ENCODE measurements around the gene MRGPRX1. TPM values are rescaled to one million over a fixed set of nuclear protein-coding genes. Genes with fewer than 3 reads are reported as not detected.

Gene MRGPRX1
- total RNA-seq (ENCODE audit: unreplicated experiment): not detected
- long read RNA-seq: 0 reads

- H3K9me3 Mint-ChIP-seq (ENCODE audit: unreplicated experiment): no peaks in the 10 kb centered on the region
- no peak for DNase-seq (ENCODE audit: low spot score)
- no peak within 1 kb of the TSS for H3K4me3 Mint-ChIP-seq (ENCODE audit: unreplicated experiment)
- H3K27ac Mint-ChIP-seq (ENCODE audit: unreplicated experiment): no peak within 1 kb of the TSS
- H3K4me1 Mint-ChIP-seq (ENCODE audit: unreplicated experiment): peaks cover 5% of the 10 kb centered on the region
- no peaks in the 10 kb centered on the region for H3K36me3 Mint-ChIP-seq (ENCODE audit: low read depth, unreplicated experiment)
- no peaks in the 10 kb centered on the region for H3K27me3 Mint-ChIP-seq (ENCODE audit: unreplicated experiment)
- TF ChIP-seq CTCF (IDR thresholded peaks at IDR 0.05; ENCODE audit: unreplicated experiment): no peak
These were observed at the start of gene MRGPRX1 for GRCh38 chr11:18939314-18939713. Gene MRGPRX1, minus strand, starts transcription at chr11:18939414. Its CDS starts 4,630 bp downstream, at chr11:18934784.

GRCh38 chr11:18987454-18988231 is 48.4 kb upstream of the MRGPRX1 start:
- Mint-ChIP-seq H3K4me1 (ENCODE audit: unreplicated experiment) (no peaks in the 10 kb centered on the region), H3K27me3 (ENCODE audit: unreplicated experiment) (no peaks in the 10 kb centered on the region), H3K27ac (ENCODE audit: unreplicated experiment) (no peak overlapping the region), H3K36me3 (ENCODE audit: low read depth, unreplicated experiment) (no peaks in the 10 kb centered on the region), H3K9me3 (ENCODE audit: unreplicated experiment) (no peaks in the 10 kb centered on the region), H3K4me3 (ENCODE audit: unreplicated experiment) (no peak overlapping the region)
- no peak for DNase-seq (ENCODE audit: low spot score)
- no peak for TF ChIP-seq CTCF (IDR thresholded peaks at IDR 0.05; ENCODE audit: unreplicated experiment)

GRCh38 chr11:18986744-18987143 is 47.5 kb upstream of the MRGPRX1 start:
- Mint-ChIP-seq H3K4me3 (ENCODE audit: unreplicated experiment) (no peak overlapping the region), H3K9me3 (ENCODE audit: unreplicated experiment) (no peaks in the 10 kb centered on the region), H3K4me1 (ENCODE audit: unreplicated experiment) (no peaks in the 10 kb centered on the region), H3K27me3 (ENCODE audit: unreplicated experiment) (no peaks in the 10 kb centered on the region), H3K36me3 (ENCODE audit: low read depth, unreplicated experiment) (no peaks in the 10 kb centered on the region), H3K27ac (ENCODE audit: unreplicated experiment) (no peak overlapping the region)
- DNase-seq (ENCODE audit: low spot score): no peak
- no peak for TF ChIP-seq CTCF (IDR thresholded peaks at IDR 0.05; ENCODE audit: unreplicated experiment)

GRCh38 chr11:18981897-18982296 is 42.7 kb upstream of the MRGPRX1 start:
- H3K36me3 Mint-ChIP-seq (ENCODE audit: low read depth, unreplicated experiment): no peaks in the 10 kb centered on the region
- no peaks in the 10 kb centered on the region for H3K27me3 Mint-ChIP-seq (ENCODE audit: unreplicated experiment)
- no peak overlapping the region for H3K4me3 Mint-ChIP-seq (ENCODE audit: unreplicated experiment)
- no peaks in the 10 kb centered on the region for H3K9me3 Mint-ChIP-seq (ENCODE audit: unreplicated experiment)
- H3K4me1 Mint-ChIP-seq (ENCODE audit: unreplicated experiment): no peaks in the 10 kb centered on the region
- H3K27ac Mint-ChIP-seq (ENCODE audit: unreplicated experiment): no peak overlapping the region
- TF ChIP-seq CTCF (IDR thresholded peaks at IDR 0.05; ENCODE audit: unreplicated experiment): no peak
- DNase-seq (ENCODE audit: low spot score): no peak

GRCh38 chr11:18974192-18974591 is 35.0 kb upstream of the MRGPRX1 start:
- H3K9me3 Mint-ChIP-seq (ENCODE audit: unreplicated experiment): no peaks in the 10 kb centered on the region
- no peak overlapping the region for H3K27ac Mint-ChIP-seq (ENCODE audit: unreplicated experiment)
- H3K4me1 Mint-ChIP-seq (ENCODE audit: unreplicated experiment): peaks cover 6% of the 10 kb centered on the region
- peaks cover 6% of the 10 kb centered on the region for H3K36me3 Mint-ChIP-seq (ENCODE audit: low read depth, unreplicated experiment)
- no peak for DNase-seq (ENCODE audit: low spot score)
- no peak overlapping the region for H3K4me3 Mint-ChIP-seq (ENCODE audit: unreplicated experiment)
- no peak for TF ChIP-seq CTCF (IDR thresholded peaks at IDR 0.05; ENCODE audit: unreplicated experiment)
- H3K27me3 Mint-ChIP-seq (ENCODE audit: unreplicated experiment): peaks cover 3% of the 10 kb centered on the region

All from endothelial cell (in vitro differentiated cells).